ENCODE results near the gene SYNE1. TPM values are rescaled to one million over a fixed set of nuclear protein-coding genes. Genes with fewer than 3 reads are reported as not detected.

The SYNE1 gene
- total and polyA plus RNA-seq, 8 donors = 24.4 to 56.2 (median 49.2) TPM

DNA sequence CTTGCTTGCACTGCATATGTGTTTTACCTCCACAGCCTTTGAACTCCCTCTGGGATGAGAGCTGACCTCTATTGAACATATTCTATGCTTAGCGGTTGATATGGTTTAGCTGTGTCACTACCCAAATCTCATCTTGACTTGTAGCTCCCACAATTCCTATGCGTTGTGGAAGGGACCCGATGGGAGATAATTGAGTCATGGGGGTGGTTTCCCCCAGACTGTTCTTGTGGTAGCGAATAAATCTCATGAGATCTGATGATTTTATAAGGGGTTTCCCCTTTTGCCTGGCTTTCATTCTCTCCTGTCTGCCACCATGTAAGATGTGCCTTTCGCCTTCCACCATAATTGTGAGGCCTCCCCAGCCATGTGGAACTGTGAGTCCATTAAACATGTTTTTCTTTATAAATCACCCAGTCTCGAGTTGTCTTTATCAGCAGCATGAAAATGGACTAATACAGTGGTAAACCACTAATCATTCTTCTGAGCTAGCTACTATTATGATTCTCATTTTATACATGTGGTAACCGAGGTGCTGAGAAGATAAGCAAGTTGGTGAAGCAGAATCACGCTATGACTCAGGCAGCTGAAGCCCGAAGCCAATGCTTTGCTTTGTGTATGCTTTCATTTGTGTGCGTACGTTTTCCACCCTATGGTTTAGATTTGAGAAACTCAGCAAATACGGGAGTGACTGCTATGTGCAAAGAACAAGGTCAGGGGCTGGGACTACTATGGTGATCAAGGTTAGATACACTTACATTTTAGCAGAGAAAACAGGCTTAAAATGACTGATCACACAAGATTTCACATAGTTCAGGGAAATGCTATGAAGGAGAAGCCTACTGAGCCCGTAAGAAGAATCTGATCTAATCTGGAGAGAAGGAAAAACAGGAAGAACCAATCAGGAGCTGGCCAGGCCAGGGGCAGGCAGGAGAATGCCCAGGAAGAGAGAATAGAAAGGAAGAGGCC lies 466.2 kb downstream of the SYNE1 start:
- Histone ChIP-seq H3K4me1 (no peaks in the 10 kb centered on the region), H3K27me3 (no peaks in the 10 kb centered on the region), H3K27ac (peak overlapping the region in 2 of 4 donors; percentile 15 to 46), H3K4me3 (peak overlapping the region in 1 of 4 donors; percentile 13), H3K36me3 (peaks cover 0 to 26% (median 4%) of the 10 kb centered on the region in 3 donors), H3K9me3 (no peaks in the 10 kb centered on the region)
- ATAC-seq (peak; percentile 55 to 86 (median 80)), FAIRE-seq (no peak), DNase-seq (no peak)
- intact Hi-C loops (cut with DNase I) = no loop called here
- TF ChIP-seq CTCF (IDR thresholded peaks at IDR 0.05) = no peak
- 81 to 82% methylated on average over 13 of the region's 13 CpGs for WGBS, 2 donors

DNA sequence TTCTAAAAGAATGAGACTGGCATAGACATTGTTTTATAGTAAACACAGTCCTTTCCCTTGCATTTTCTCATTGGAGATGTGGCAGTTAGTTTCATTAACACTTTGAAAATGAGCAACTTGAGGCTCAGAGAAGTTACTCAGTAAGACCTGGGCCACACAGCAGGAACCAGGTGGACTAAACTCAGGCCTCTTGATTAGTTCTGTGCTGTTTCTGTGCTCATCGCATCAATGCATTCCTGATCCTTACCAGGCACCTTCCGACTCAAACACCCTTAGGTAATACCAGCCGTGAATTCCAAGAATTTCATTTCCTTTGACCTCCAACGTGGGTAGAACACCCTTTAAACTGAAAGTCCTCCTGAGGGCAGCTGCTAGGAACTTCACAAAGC lies 466.9 kb downstream of the SYNE1 start:
- intact Hi-C loops (cut with DNase I) = no loop called here
- no peaks in the 10 kb centered on the region for H3K9me3 ChIP-seq
- no peak for ATAC-seq
- no peak for FAIRE-seq
- no peaks in the 10 kb centered on the region for H3K4me1 ChIP-seq
- no peak overlapping the region for H3K27ac ChIP-seq
- no peak for DNase-seq
- H3K4me3 ChIP-seq = no peak overlapping the region
- WGBS, 2 donors = 92 to 95% methylated on average over 4 of the region's 4 CpGs
- H3K27me3 ChIP-seq = no peaks in the 10 kb centered on the region
- TF ChIP-seq CTCF (IDR thresholded peaks at IDR 0.05) = no peak
- H3K36me3 ChIP-seq = peaks cover 0 to 20% (median 3%) of the 10 kb centered on the region in 3 donors

DNA sequence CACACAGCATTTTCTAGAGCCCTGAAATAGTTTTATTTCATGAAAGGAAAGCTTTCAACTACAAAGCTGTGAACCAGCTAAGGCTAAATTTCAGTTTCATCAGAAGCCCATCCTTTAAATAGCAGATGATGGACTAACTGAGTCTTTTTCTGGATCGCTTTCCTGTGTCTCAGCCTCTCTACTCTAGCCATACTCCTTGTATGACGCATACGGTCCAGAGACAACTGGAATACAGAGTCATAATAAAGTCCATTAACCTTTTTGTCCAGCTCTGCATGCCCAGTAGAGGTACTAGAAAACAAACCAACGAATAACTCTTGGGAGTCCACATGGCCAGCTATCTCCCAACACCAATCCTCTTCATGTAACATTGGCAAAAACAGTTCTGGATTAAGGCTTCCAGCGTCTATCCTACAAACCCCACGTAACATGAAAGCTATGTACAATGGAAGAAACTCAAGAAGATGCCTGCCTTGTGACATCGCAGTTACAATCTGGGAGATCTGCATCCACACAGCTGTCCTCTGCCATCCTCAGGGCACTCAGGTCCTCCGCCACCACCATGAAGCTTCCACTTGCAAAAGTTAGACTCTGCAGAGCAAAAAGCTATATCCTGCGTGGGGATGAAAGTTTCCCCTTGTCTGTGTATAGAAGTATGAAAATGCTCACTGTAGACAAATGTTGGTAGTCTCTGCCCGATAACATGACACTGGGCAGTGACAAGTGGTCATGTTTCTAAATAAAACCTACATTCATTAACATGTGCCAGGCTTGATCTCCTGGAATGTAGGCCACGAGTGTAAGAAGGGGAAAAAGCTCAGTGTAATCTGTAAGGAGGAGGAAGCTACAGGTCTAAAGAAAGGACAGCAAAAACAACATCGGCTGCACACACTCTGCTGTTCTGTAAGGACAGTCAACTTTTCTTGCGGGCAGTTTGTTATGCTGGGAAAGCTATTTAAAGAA lies 469.2 kb downstream of the SYNE1 start:
- Histone ChIP-seq H3K9me3 (no peaks in the 10 kb centered on the region), H3K4me3 (no peak overlapping the region), H3K27ac (no peak overlapping the region), H3K36me3 (peaks cover 0 to 9% (median 0%) of the 10 kb centered on the region in 3 donors), H3K27me3 (no peaks in the 10 kb centered on the region), H3K4me1 (no peaks in the 10 kb centered on the region)
- no peak for FAIRE-seq
- DNase-seq = no peak
- intact Hi-C loops (cut with DNase I) = no loop called here
- no peak for TF ChIP-seq CTCF (IDR thresholded peaks at IDR 0.05)
- ATAC-seq = no peak
- WGBS, 2 donors = 89 to 90% methylated on average over 13 of the region's 13 CpGs

DNA sequence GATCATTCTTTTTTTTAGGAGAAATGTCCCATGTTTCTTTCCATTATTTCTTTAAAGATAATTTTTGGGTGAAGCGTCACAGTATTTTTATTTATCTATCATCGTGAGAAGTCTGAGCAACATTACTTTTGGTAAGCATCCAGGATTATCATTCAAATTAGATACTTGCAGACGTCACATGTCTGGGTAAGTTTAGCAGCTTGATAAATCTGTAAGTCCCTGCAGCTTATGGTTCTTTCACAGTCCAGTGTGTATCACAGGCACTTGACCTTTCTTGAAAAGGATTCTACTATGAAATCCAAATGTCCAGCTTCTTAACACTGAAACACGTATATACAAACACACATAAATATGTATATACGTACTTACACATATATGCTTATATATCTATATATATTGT lies 470.3 kb downstream of the SYNE1 start:
- no peak for TF ChIP-seq CTCF (IDR thresholded peaks at IDR 0.05)
- DNase-seq (no peak), FAIRE-seq (no peak), ATAC-seq (no peak)
- no peaks in the 10 kb centered on the region for H3K4me1 ChIP-seq
- H3K9me3 ChIP-seq = no peaks in the 10 kb centered on the region
- H3K4me3 ChIP-seq = no peak overlapping the region
- WGBS, 2 donors = 85 to 88% methylated on average over 5 of the region's 5 CpGs
- H3K27me3 ChIP-seq = no peaks in the 10 kb centered on the region
- no peak overlapping the region for H3K27ac ChIP-seq
- peaks cover 0 to 13% (median 0%) of the 10 kb centered on the region in 3 donors for H3K36me3 ChIP-seq
- intact Hi-C loops (cut with DNase I) = no loop called here
